Measurements from ENCODE around the gene CRBN.

- TF ChIP-seq CTCF (IDR thresholded peaks at IDR 0.05), result no peak
- TF ChIP-seq POLR2A (IDR thresholded peaks at IDR 0.05), result no peak
These were observed 8.5 kb downstream of the CRBN start for GRCh38 chr3:3170998-3171397.

Data from uterus (tissue), 2 donors.